Activated CD4-positive, alpha-beta memory T cell treated with anti-CD3 and anti-CD28 coated beads, Interleukin-2, amount 10 ng/mL, durations not matched to agents 7 days and 5 days (primary cell): Measurements from ENCODE around the gene POLD2. TPM values are rescaled to one million over a fixed set of nuclear protein-coding genes. Genes with fewer than 3 reads are reported as not detected.

ENCODE experiments used
- CTCF ChIA-PET: fragments of 350-600 bp; sonication (Branson Sonifier 250); formaldehyde crosslinking; loops from one replicate; lab custom pipeline; 2021; ENCODE audit warnings: antibody characterized with exemption, inconsistent platforms; lab: Charles Lee
- POLR2A ChIA-PET: fragments of 350-600 bp; sonication (Branson Sonifier 250); formaldehyde crosslinking; loops from one replicate; lab custom pipeline; 2021; ENCODE audit warnings: antibody characterized with exemption; lab: Charles Lee
- DNase-seq: peaks from one replicate; pipeline ENCODE4 v3.0.0-alpha.2; 2020
- H3K27ac Mint-ChIP-seq: one replicate; pipeline ENCODE4 v1.8.0; 2021; ENCODE audit warnings: mild to moderate bottlenecking, mixed read lengths
- H3K27me3 Mint-ChIP-seq: one replicate; pipeline ENCODE4 v1.8.0; 2021; ENCODE audit warnings: mixed read lengths
- H3K36me3 Mint-ChIP-seq: one replicate; pipeline ENCODE4 v1.8.0; 2021; ENCODE audit warnings: low read depth, mixed read lengths
- H3K4me1 Mint-ChIP-seq: one replicate; pipeline ENCODE4 v1.8.0; 2021; ENCODE audit warnings: mixed read lengths
- H3K4me3 Mint-ChIP-seq: one replicate; pipeline ENCODE4 v1.8.0; 2021; ENCODE audit warnings: mild to moderate bottlenecking, mixed read lengths
- H3K9me3 Mint-ChIP-seq: one replicate; pipeline ENCODE4 v1.8.0; 2021; ENCODE audit warnings: mixed read lengths
- total RNA-seq, 2 experiments: library from RNA; stranded (reverse); gene quantifications; one replicate each; pipeline ENCODE4 v1.2.3, GENCODE V29; 2021

The POLD2 gene
- total RNA-seq, 2 experiments from 2014 or later = 82.3 to 84.6 TPM

- H3K27me3 Mint-ChIP-seq = peaks cover 7% of the 10 kb centered on the region
These were observed 26.5 kb upstream of the POLD2 start for GRCh38 chr7:44149571-44150465.

GRCh38 chr7:44148961-44149536, 25.7 kb upstream of the POLD2 start:
- H3K4me3 Mint-ChIP-seq = no peak overlapping the region
- POLR2A ChIA-PET = no interaction called here
- CTCF ChIA-PET = no interaction called here
- no peaks in the 10 kb centered on the region for H3K9me3 Mint-ChIP-seq
- no peak overlapping the region for H3K27ac Mint-ChIP-seq
- DNase-seq = no peak
- H3K4me1 Mint-ChIP-seq = peaks cover 6% of the 10 kb centered on the region
- peaks cover 10% of the 10 kb centered on the region for H3K27me3 Mint-ChIP-seq
- H3K36me3 Mint-ChIP-seq = no peaks in the 10 kb centered on the region

More at GRCh38 chr7:44149571-44150465, 26.5 kb upstream of the POLD2 start:
- H3K9me3 Mint-ChIP-seq = no peaks in the 10 kb centered on the region
- no peak overlapping the region for H3K27ac Mint-ChIP-seq
- peaks cover 6% of the 10 kb centered on the region for H3K4me1 Mint-ChIP-seq
- ChIA-PET CTCF (no interaction called here), POLR2A (no interaction called here)
- H3K36me3 Mint-ChIP-seq = no peaks in the 10 kb centered on the region
- no peak overlapping the region for H3K4me3 Mint-ChIP-seq
- no peak for DNase-seq

- Mint-ChIP-seq H3K27me3 (peaks cover 17% of the 10 kb centered on the region), H3K4me3 (no peak overlapping the region), H3K9me3 (no peaks in the 10 kb centered on the region), H3K36me3 (no peaks in the 10 kb centered on the region), H3K4me1 (peaks cover 6% of the 10 kb centered on the region), H3K27ac (no peak overlapping the region)
- POLR2A ChIA-PET = no interaction called here
- CTCF ChIA-PET = no interaction called here
- no peak for DNase-seq
These were observed 24.8 kb upstream of the POLD2 start for GRCh38 chr7:44148166-44148565.

GRCh38 chr7:44147026-44147991, 24.0 kb upstream of the POLD2 start:
- no peak overlapping the region for H3K4me3 Mint-ChIP-seq
- ChIA-PET POLR2A (interaction anchor here (1.1 to 1.5 kb wide), 2 partner anchors 13 to 16 kb away, joined by 3 to 4 read pairs; no protein-coding TSS in a partner anchor), CTCF (interaction anchor here (0.6 kb wide), 1 partner anchor 373 kb away, joined by 3 read pairs; no protein-coding TSS in a partner anchor)
- DNase-seq = no peak
- H3K27me3 Mint-ChIP-seq = peaks cover 17% of the 10 kb centered on the region
- H3K27ac Mint-ChIP-seq = no peak overlapping the region
- H3K4me1 Mint-ChIP-seq = peaks cover 6% of the 10 kb centered on the region
- H3K9me3 Mint-ChIP-seq = no peaks in the 10 kb centered on the region
- H3K36me3 Mint-ChIP-seq = no peaks in the 10 kb centered on the region

GRCh38 chr7:44145969-44146911, 22.9 kb upstream of the POLD2 start:
- ChIA-PET CTCF (interaction anchor here (0.6 kb wide), 1 partner anchor 374 kb away, joined by 3 read pairs; no protein-coding TSS in a partner anchor), POLR2A (interaction anchor here (1.1 to 1.5 kb wide), 2 partner anchors 14 to 15 kb away, joined by 3 to 4 read pairs; no protein-coding TSS in a partner anchor)
- H3K4me1 Mint-ChIP-seq = peaks cover 6% of the 10 kb centered on the region
- H3K27ac Mint-ChIP-seq = no peak overlapping the region
- H3K27me3 Mint-ChIP-seq = peaks cover 17% of the 10 kb centered on the region
- peak; percentile 69 for DNase-seq
- H3K4me3 Mint-ChIP-seq = peak overlapping the region; percentile 39
- H3K9me3 Mint-ChIP-seq = no peaks in the 10 kb centered on the region
- H3K36me3 Mint-ChIP-seq = no peaks in the 10 kb centered on the region

GRCh38 chr7:44145479-44145968, 22.2 kb upstream of the POLD2 start:
- H3K9me3 Mint-ChIP-seq = no peaks in the 10 kb centered on the region
- H3K4me3 Mint-ChIP-seq = peak overlapping the region; percentile 39
- peaks cover 17% of the 10 kb centered on the region for H3K27me3 Mint-ChIP-seq
- H3K4me1 Mint-ChIP-seq = peaks cover 6% of the 10 kb centered on the region
- no peaks in the 10 kb centered on the region for H3K36me3 Mint-ChIP-seq
- ChIA-PET CTCF (no interaction called here), POLR2A (no interaction called here)
- peak; percentile 38 for DNase-seq
- no peak overlapping the region for H3K27ac Mint-ChIP-seq

- Mint-ChIP-seq H3K27me3 (peaks cover 17% of the 10 kb centered on the region), H3K4me1 (peaks cover 6% of the 10 kb centered on the region), H3K27ac (no peak overlapping the region), H3K36me3 (no peaks in the 10 kb centered on the region), H3K4me3 (no peak overlapping the region), H3K9me3 (no peaks in the 10 kb centered on the region)
- ChIA-PET CTCF (no interaction called here), POLR2A (interaction anchor here (0.9 kb wide), 1 partner anchor 22 kb away, joined by 3 read pairs; the partner anchor contains the start of gene POLD2)
- no peak for DNase-seq
These were observed 21.7 kb upstream of the POLD2 start for GRCh38 chr7:44144968-44145478.

GRCh38 chr7:44144426-44144967, 21.1 kb upstream of the POLD2 start:
- H3K9me3 Mint-ChIP-seq = no peaks in the 10 kb centered on the region
- CTCF ChIA-PET = no interaction called here
- peaks cover 17% of the 10 kb centered on the region for H3K27me3 Mint-ChIP-seq
- no peak overlapping the region for H3K27ac Mint-ChIP-seq
- H3K36me3 Mint-ChIP-seq = no peaks in the 10 kb centered on the region
- H3K4me1 Mint-ChIP-seq = peaks cover 6% of the 10 kb centered on the region
- no peak overlapping the region for H3K4me3 Mint-ChIP-seq
- DNase-seq = no peak
- POLR2A ChIA-PET = interaction anchor here (0.9 kb wide), 1 partner anchor 21 kb away, joined by 3 read pairs; the partner anchor contains the start of gene POLD2

- POLR2A ChIA-PET = interaction anchor here (0.9 kb wide), 1 partner anchor 20 kb away, joined by 3 read pairs; the partner anchor contains the start of gene POLD2
- no peak for DNase-seq
- Mint-ChIP-seq H3K9me3 (no peaks in the 10 kb centered on the region), H3K27me3 (peaks cover 17% of the 10 kb centered on the region), H3K36me3 (no peaks in the 10 kb centered on the region), H3K4me3 (no peak overlapping the region), H3K4me1 (peaks cover 6% of the 10 kb centered on the region), H3K27ac (no peak overlapping the region)
- CTCF ChIA-PET = no interaction called here
These were observed 20.4 kb upstream of the POLD2 start for GRCh38 chr7:44143646-44144250.

GRCh38 chr7:44142028-44142427, 18.7 kb upstream of the POLD2 start:
- H3K4me3 Mint-ChIP-seq = no peak overlapping the region

More at GRCh38 chr7:44142028-44142427, 18.7 kb upstream of the POLD2 start:
- Mint-ChIP-seq H3K36me3 (no peaks in the 10 kb centered on the region), H3K9me3 (no peaks in the 10 kb centered on the region), H3K27me3 (peaks cover 17% of the 10 kb centered on the region), H3K4me1 (peaks cover 7% of the 10 kb centered on the region), H3K27ac (no peak overlapping the region)
- CTCF ChIA-PET = no interaction called here
- POLR2A ChIA-PET = no interaction called here
- no peak for DNase-seq
